Testis (tissue), 3 donors: ENCODE measurements around the gene TTC28. TPM values are rescaled to one million over a fixed set of nuclear protein-coding genes. Genes with fewer than 3 reads are reported as not detected.

Experiments used
- DNase-seq: peaks from one replicate; pipeline ENCODE4 v3.0.0-alpha.2; 2019
- H3K27ac ChIP-seq, 2 donors: fragments of 200-600 bp; sonication (generic); one replicate each; pipeline ENCODE4 v1.5.1; 2019
- H3K27me3 ChIP-seq: fragments of 200-600 bp; sonication (generic); one replicate; pipeline ENCODE4 v1.5.1; 2019
- H3K36me3 ChIP-seq: fragments of 200-600 bp; sonication (generic); one replicate; pipeline ENCODE4 v1.5.1; 2017; ENCODE audit warnings: low read depth; ENCODE audit errors: missing control alignments
- H3K4me1 ChIP-seq: fragments of 200-600 bp; sonication (generic); one replicate; pipeline ENCODE4 v1.5.1; 2019
- H3K4me3 ChIP-seq, 2 donors: fragments of 200-600 bp; sonication (generic); one replicate each; pipeline ENCODE4 v1.5.1; 2017 to 2019
- H3K9me3 ChIP-seq: fragments of 200-600 bp; sonication (generic); one replicate; pipeline ENCODE4 v1.5.1; 2017
- CTCF ChIP-seq, 3 experiments: fragments of 450-650 bp in 2 of 3; fragments of 200-600 bp in 1 of 3; sonication (generic) in 1 of 3; IDR thresholded peaks; one replicate each; pipeline ENCODE4 v1.5.1; 2016 to 2019; ENCODE audit warnings: antibody characterized with exemption in 3 of 3, mild to moderate bottlenecking in 2 of 3, moderate library complexity in 1 of 3
- POLR2A ChIP-seq: fragments of 450-650 bp; IDR thresholded peaks from one replicate; pipeline ENCODE4 v1.6.1; 2017; ENCODE audit warnings: antibody characterized with exemption, mild to moderate bottlenecking, moderate library complexity
- WGBS, 2 donors: methylation state at CpG; one replicate each; pipeline ENCODE4 v1.1.5; 2018; 5-methylcytosine and 5-hydroxymethylcytosine counted together
- intact Hi-C: fragments of 100-400 bp; cut with DNase I; formaldehyde crosslinking; loops from one replicate; pipeline ENCODE4 v1.15.1; 2023; ENCODE audit warnings: low total_unique reads
- polyA plus RNA-seq: library from polyadenylated mRNA; stranded (reverse); fragments of 350-450 nt; fragmentation: Illumina TruSeq; extraction: RNeasy Lipid Tissue Mini Kit (QIAGEN cat#74804); gene quantifications from one replicate; pipeline ENCODE4 v1.2.3, GENCODE V29; 2014; ENCODE audit warnings: low read depth, low replicate concordance; ENCODE audit not compliant: insufficient read depth
- total RNA-seq, 2 donors: library from RNA; depleted of rRNA; stranded (reverse); fragments of >200 nt; gene quantifications; one replicate each; pipeline ENCODE4 v1.2.3, GENCODE V29; 2016

The TTC28 gene
- total and polyA plus RNA-seq, 3 donors from 2014 or later, result 29.4 to 121 (median 75.5) TPM

DNA sequence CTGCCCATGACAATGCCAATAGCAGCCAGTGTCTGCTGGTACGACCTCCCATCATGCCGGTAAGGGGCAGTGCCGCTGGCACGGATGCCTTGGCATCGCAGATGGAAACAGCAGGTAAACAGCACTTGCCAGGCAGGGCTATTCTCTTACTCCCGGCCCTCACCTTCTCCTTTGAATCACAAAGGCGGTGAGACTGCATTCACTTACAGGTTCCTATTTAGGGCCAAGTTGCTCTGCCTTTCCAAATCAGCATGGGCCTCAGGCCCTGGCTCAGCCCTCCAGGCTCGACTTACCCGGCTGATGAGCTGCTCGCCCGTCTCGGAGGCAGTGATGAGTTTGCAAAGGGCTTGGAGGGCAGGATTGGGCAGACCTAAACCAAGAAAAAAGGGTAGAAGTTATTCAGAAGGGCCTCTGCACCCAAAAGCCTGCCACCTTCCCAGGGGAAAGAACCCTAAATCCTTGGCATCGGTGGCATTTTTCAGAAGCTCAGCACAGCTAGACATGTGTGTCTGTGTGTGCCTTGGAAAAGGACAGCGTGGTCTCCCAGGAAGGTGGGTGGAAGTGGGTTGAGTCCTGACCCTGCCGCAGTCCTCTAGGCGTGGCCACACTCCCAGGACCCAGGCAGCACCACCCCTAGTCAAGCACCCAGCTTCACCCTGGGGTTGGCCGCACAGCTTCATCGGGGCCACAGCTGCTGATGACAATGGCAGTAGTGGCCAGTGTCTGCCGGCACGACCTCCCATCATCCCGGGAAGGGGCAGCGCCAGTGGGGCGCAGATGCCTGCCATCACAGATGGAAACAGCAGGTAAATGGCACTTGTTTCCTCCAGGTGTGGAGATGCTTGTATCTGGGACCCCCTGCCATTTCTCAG lies 687.1 kb downstream of the TTC28 start:
- H3K36me3 ChIP-seq, result no peaks in the 10 kb centered on the region
- 90 to 93% methylated on average over 14 to 23 of the region's 23 CpGs for WGBS, 2 donors
- DNase-seq, result no peak
- H3K4me3 ChIP-seq, result no peak overlapping the region
- no peaks in the 10 kb centered on the region for H3K27me3 ChIP-seq
- intact Hi-C loops, result no loop called here
- H3K4me1 ChIP-seq, result peaks cover 11% of the 10 kb centered on the region
- TF ChIP-seq CTCF (IDR thresholded peaks at IDR 0.05), result no peak
- no peak for TF ChIP-seq POLR2A
- no peaks in the 10 kb centered on the region for H3K9me3 ChIP-seq
- no peak overlapping the region for H3K27ac ChIP-seq

GRCh38 chr22:27991586-27992293 lies 687.9 kb downstream of the TTC28 start:
- TF ChIP-seq CTCF (IDR thresholded peaks at IDR 0.05), result no peak
- TF ChIP-seq POLR2A, result no peak
- no peaks in the 10 kb centered on the region for H3K36me3 ChIP-seq
- no peaks in the 10 kb centered on the region for H3K27me3 ChIP-seq
- intact Hi-C loops, result no loop called here
- no peak for DNase-seq
- peak overlapping the region in 1 of 2 donors; percentile 62 for H3K27ac ChIP-seq
- 81 to 92% methylated on average over 7 of the region's 7 CpGs for WGBS, 2 donors
- H3K4me1 ChIP-seq, result peaks cover 11% of the 10 kb centered on the region
- no peak overlapping the region for H3K4me3 ChIP-seq
- H3K9me3 ChIP-seq, result no peaks in the 10 kb centered on the region

DNA sequence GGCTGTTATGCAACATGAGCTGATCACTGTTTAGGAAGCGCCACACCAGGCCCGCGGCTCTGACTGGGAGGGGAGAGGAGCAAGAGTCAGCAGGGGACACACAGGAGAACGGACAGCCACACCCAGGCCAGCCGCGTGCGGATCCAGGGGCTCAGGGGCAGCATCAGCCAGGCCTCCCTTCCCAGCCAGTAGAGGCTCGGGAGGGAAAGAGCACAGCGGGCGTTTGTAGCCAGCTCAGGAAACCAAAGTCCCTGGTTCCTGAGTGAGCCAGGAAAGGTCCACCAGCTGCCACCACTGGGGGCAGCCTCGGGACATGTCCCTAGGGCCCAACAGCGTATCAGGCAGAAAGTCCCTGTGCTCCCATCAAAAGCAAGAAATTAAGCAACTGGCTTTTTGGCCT lies 688.8 kb downstream of the TTC28 start:
- DNase-seq, result peak; percentile 67
- no peaks in the 10 kb centered on the region for H3K36me3 ChIP-seq
- TF ChIP-seq CTCF (IDR thresholded peaks at IDR 0.05) (peak; percentile 14 to 31 (median 26)), POLR2A (no peak)
- WGBS, 2 donors, result 57 to 70% methylated on average over 12 of the region's 12 CpGs
- H3K4me1 ChIP-seq, result peaks cover 11% of the 10 kb centered on the region
- peak overlapping the region; percentile 37 to 62 for H3K27ac ChIP-seq
- H3K4me3 ChIP-seq, result no peak overlapping the region
- H3K9me3 ChIP-seq, result no peaks in the 10 kb centered on the region
- no peaks in the 10 kb centered on the region for H3K27me3 ChIP-seq
- intact Hi-C loops, result no loop called here

DNA sequence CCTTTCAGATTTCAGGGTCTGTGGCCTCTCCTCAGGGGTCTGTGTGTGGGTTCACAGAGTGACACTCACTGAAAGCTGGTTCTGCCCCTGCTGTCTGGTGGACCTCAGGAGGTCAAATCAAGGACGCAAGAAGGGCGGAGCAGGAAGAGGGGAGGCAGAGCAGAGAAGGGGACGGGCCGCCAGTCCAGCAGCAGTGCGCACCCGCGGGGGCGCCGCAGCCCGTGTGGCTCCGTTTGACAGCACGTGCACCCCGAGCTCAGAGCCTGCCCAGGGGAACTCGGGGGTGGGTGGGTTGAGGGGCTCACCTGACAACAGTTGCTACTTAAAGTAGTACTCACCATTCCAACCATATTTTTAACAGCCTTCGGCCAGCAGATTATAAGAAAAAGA lies 689.2 kb downstream of the TTC28 start:
- intact Hi-C loops, result no loop called here
- Histone ChIP-seq H3K36me3 (no peaks in the 10 kb centered on the region), H3K27ac (peak overlapping the region; percentile 37 to 62), H3K9me3 (no peaks in the 10 kb centered on the region), H3K4me1 (peaks cover 11% of the 10 kb centered on the region), H3K27me3 (no peaks in the 10 kb centered on the region), H3K4me3 (no peak overlapping the region)
- no peak for DNase-seq
- WGBS, 2 donors, result 83 to 89% methylated on average over 15 of the region's 15 CpGs
- TF ChIP-seq POLR2A (no peak), CTCF (IDR thresholded peaks at IDR 0.05) (no peak)
